HG03060 (cell line): Measurements from ENCODE around the gene HOXB3.
A peak's percentile ranks its signal among the peaks of the same experiment; 100 is the strongest.

Source experiments
- ATAC-seq: cut with Tn5 transposase; IDR thresholded peaks from one replicate; pipeline ENCODE4 v1.9.1; 2021; ENCODE audit warnings: low read depth, moderate number of reproducible peaks; ENCODE audit not compliant: unreplicated experiment

Gene HOXB3

GRCh38 chr17:48571826-48572417 lies 18.1 kb downstream of the HOXB3 start:
- ATAC-seq = no peak

- no peak for ATAC-seq
Measured at GRCh38 chr17:48571024-48571818, 18.8 kb downstream of the HOXB3 start.

- no peak for ATAC-seq
Measured at GRCh38 chr17:48570325-48571023, 19.6 kb downstream of the HOXB3 start.

- no peak for ATAC-seq
Measured at GRCh38 chr17:48569674-48570324, 20.2 kb downstream of the HOXB3 start.

GRCh38 chr17:48569240-48569582 lies 20.8 kb downstream of the HOXB3 start:
- no peak for ATAC-seq

- ATAC-seq = no peak
Measured at GRCh38 chr17:48568499-48569239, 21.4 kb downstream of the HOXB3 start.

- no peak for ATAC-seq
Measured at GRCh38 chr17:48567646-48568354, 22.2 kb downstream of the HOXB3 start.

GRCh38 chr17:48567209-48567608 lies 22.8 kb downstream of the HOXB3 start:
- ATAC-seq = no peak

GRCh38 chr17:48566717-48567116 lies 23.3 kb downstream of the HOXB3 start:
- ATAC-seq = no peak

- no peak for ATAC-seq
Measured at GRCh38 chr17:48565925-48566710, 23.9 kb downstream of the HOXB3 start.

- ATAC-seq = no peak
Measured at GRCh38 chr17:48565022-48565554, 25.0 kb downstream of the HOXB3 start.

GRCh38 chr17:48564188-48565021 lies 25.6 kb downstream of the HOXB3 start:
- ATAC-seq = no peak

GRCh38 chr17:48563867-48564187 lies 26.2 kb downstream of the HOXB3 start:
- no peak for ATAC-seq

GRCh38 chr17:48563385-48563838 lies 26.6 kb downstream of the HOXB3 start:
- no peak for ATAC-seq

GRCh38 chr17:48562934-48563333 lies 27.1 kb downstream of the HOXB3 start:
- ATAC-seq = no peak

- ATAC-seq = peak; percentile 60
Measured at GRCh38 chr17:48561884-48562810, 27.9 kb downstream of the HOXB3 start.
